Spleen (tissue), 7 donors: ENCODE measurements around the gene ANKS3.

ENCODE experiments used
- POLR2A ChIP-seq, 3 donors: fragments of 450-650 bp; IDR thresholded peaks; one replicate each; pipeline ENCODE4 v1.5.1; 2017; ENCODE audit warnings: antibody characterized with exemption in 3 of 3, mild to moderate bottlenecking in 1 of 3
- TF ChIP-seq, protein P1 (sequence below), 11 experiments: fragments of 200-600 bp in 7 of 11; fragments of 450-650 bp in 4 of 11; sonication (generic) in 4 of 11; IDR thresholded peaks in 8 of 11; conservative IDR thresholded peaks in 3 of 11; 1 replicate in 7 of 11; 2 replicates in 4 of 11; pipeline versions ENCODE4 v1.4.0 to v1.8.0; 2016 to 2021; ENCODE audit warnings: antibody characterized with exemption in 11 of 11, inconsistent platforms in 4 of 11, mild to moderate bottlenecking in 1 of 11
- donor health status: DM: no; HTN: no; CAD: no; lungs with moderate emphysema.
- donor health status: DM: no; HTN: no; CAD: no.
- donor health status: DM: no; HTN: no; CAD: no.

DNA sequence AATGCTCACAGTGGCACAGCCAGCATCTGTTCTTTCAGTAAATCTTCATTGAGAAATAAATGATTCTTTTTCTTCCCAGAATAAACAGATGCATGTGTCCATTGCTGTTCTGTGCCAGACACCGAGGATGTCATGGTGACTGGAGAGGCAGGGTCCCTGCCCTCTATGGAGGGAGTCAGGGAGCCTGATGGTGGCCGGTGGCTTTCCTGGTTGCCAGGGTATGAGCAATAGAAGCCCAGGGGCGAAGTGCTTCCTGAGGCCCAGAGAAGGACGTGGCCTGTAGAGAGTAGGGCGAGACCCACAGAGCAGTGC, 70.7 kb downstream of the ANKS3 start:
- no peak for TF ChIP-seq POLR2A (IDR thresholded peaks at IDR 0.05)
- TF ChIP-seq, protein P1, sequence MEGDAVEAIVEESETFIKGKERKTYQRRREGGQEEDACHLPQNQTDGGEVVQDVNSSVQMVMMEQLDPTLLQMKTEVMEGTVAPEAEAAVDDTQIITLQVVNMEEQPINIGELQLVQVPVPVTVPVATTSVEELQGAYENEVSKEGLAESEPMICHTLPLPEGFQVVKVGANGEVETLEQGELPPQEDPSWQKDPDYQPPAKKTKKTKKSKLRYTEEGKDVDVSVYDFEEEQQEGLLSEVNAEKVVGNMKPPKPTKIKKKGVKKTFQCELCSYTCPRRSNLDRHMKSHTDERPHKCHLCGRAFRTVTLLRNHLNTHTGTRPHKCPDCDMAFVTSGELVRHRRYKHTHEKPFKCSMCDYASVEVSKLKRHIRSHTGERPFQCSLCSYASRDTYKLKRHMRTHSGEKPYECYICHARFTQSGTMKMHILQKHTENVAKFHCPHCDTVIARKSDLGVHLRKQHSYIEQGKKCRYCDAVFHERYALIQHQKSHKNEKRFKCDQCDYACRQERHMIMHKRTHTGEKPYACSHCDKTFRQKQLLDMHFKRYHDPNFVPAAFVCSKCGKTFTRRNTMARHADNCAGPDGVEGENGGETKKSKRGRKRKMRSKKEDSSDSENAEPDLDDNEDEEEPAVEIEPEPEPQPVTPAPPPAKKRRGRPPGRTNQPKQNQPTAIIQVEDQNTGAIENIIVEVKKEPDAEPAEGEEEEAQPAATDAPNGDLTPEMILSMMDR (IDR thresholded peaks at IDR 0.05 in 8 of 11, conservative IDR thresholded peaks at IDR 0.05 in 3 of 11): peak in 1 of 11 experiments; percentile 8
